ENCODE measurements around the gene NUBPL.
"Not testable (repeated sequence)": the region's sequence is repeated elsewhere in the genome, so short reads cannot be mapped to it uniquely, and the experiment has no call there.

NUBPL gene

DNA sequence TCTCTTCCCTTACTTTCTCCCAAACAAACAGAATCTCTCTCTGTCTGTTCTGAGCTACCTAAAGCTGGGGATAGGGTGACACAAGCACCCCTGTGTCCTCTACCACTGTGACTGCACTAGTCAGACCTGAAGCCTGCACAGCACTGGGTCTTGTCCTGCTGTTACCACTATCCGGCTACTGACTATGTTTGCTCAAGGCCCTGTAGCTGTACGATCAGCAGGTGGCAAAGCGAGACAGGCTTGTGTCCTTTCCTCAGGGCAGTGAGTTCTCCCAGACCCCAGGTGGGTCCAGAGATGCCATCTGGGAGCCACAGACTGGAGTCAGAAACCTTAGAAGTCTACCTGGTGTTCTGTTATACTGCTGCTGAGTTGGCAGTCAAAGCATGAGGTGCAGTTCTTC, 116.4 kb downstream of the NUBPL start:
- no peak for DNase-seq

DNA sequence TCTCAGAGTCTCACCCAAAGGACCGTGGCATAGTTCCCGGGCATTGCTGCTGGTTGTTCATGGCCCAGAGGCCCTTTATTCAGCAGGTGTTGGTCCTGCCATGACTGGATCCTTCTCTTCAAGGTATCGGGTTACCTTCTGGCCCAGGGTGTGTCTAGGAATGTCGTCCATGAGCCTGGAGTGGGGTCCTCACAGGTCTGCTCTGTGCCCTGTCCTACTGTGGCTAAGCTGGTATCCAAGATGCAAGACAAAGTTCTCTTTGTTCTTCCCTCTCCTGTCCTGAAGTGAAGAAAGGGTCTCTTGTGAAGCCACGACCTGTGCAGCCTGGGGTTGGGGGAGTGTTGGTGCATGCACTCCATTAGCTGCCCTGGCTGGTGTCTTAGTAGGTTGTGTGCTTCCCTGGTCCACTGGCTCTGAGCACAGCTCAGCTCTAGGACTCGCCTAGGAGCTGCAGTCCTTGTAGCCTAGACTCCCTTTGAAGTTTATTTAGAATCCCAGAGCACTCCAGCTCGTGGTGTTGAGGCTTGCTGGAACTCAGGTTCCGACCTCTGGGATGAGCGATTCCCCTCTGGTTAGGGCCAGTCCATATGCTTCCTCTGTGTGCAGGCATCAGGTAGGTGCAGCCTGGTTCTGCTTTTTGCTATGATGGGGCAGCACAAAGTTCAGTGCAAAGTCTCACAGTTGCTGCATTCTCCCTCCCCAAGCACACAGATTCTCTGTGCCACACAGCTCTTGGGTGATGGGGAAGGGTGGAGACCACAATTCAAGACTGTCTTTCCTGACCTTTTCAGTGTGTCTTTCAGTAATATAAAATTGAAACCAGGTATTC, 117.4 kb downstream of the NUBPL start:
- DNase-seq: no peak

DNA sequence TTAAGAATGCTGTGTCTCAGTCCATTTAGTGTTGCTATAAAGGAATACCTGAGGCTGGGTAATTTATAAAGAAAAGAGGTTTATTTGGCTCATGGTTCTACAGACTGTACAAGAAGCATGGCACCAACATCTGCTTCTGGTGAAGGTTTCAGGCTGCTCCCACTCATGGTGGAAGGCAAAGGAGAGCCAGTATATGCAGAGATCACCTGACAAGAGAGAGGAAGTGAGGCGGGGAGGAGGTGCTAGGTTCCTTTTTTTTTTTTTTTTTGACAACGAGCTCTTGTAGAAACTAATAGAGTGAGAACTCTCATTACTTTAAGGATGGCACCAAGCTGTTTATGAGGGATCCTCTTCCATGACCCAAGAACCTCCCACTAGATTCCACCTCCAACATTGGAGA, 121.6 kb downstream of the NUBPL start:
- no peak for DNase-seq

DNA sequence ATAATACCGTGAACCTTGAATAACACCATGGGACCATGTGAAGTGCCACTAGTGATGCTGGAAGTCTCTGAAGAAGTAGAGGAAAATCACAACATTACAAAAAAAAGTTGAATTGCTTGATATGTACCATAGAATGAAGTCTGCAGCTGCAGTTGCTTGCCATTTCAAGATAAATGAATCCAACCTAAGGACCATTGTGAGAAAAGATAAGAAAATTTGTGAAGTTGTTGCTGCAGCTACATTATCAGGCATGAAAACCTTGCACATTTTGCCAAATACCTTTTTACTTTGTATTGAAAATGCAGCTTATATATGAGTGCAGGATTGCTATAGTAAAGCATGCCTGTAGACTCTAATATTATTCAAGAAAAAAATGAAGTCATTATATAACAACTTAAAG, 126.5 kb downstream of the NUBPL start:
- no peak for DNase-seq

- no peak for DNase-seq
These were observed 128.9 kb downstream of the NUBPL start for GRCh38 chr14:31690056-31690455.

DNA sequence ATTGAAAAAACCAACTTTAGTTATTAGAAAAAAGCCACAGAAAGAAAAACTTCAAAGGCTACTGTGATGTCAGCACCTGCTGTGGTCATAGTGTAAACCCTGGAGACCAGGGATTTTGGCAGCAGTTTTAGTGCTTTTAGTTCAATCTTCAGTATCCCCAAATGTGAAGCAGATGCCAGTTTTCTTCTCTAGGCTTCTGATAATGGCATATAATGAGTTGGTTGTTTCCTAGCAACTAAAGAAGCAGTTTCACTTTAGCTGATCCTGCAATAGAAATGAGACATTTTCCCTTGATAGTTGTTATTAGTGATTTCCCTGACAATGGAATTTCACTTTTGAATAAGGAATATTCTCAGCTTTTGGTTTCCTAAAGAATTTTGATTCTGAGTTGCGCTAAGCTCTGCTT, 131.2 kb downstream of the NUBPL start:
- no peak for DNase-seq

- DNase-seq: no peak
These were observed 135.2 kb downstream of the NUBPL start for GRCh38 chr14:31696378-31696777.

DNA sequence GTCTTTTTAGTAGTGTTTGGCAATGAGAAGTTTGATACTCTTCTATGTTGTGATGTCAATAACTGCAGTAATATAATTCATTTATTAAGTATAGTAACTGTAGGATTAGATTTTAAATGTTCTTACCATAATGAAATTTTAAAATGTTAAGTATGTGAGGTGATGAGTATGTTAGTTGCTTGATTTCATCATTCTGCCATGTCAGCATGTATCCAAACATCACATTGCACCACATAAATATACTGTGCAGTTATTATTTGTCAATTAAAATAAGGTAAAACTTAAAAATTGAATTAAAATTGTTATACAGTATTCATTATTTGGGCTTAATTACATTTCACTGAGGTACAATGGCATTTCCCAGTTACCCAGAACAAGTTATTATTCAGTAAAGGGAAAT, 138.6 kb downstream of the NUBPL start:
- no peak for DNase-seq

GRCh38 chr14:31700282-31701074, 139.3 kb downstream of the NUBPL start:
- no peak for DNase-seq

DNA sequence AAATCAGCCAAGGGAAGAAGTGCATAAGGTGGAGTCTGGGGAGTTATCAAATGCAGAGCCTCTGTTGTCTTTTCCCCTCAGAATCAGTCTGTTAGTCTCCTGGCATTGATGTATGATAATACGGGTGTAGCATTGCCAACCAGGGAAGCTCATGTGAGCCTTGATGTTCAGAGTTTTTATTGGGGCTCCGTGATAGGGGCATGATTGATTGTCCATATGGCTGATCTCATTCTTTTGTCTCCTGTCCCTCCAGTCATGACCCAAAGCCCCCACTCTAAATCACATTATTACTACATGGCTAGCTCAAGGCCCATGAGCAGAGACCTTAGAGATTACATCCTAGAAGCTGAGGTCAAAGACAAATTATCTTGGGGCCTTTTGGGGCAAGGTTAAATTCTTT, 140.9 kb downstream of the NUBPL start:
- DNase-seq: no peak

DNA sequence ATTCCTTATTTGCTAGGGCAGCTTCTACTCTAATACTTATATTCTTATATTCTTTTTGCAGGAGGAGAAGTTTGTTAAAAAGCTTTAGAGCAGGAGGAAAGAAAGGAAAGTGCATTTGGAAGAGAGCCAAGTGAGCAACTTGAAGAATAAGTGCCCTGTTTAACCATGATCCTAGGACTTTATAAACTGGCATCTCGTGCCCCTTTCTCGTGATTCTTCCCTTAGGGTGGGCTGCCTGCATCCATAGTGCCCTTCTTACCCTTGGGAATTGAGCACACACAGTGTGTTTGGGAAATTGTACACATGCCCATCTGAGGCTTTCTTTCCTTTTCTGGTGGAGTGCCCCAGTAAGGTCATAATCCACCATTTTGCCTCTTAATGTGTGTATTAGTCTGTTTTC, 141.9 kb downstream of the NUBPL start:
- no peak for DNase-seq

DNA sequence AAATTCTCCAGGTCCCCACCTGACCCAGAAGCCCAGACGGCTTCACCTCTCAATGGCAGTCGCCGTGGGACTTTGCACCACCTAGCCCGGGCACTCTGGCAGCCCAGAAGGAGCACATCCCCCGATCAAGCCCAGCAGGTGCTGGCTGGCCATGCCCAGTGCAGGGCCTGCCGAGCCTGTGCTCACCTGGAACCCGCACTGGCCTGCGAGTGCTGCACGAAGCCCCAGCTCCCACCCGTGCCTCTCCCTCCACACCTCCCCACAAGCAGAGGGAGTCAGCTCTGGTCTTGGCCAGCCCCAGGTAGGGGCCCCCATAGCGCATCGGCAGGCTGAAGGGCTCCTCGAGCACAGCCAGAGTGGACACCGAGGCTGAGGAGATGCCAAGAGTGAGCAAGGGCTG, 144.5 kb downstream of the NUBPL start:
- DNase-seq: no peak

DNA sequence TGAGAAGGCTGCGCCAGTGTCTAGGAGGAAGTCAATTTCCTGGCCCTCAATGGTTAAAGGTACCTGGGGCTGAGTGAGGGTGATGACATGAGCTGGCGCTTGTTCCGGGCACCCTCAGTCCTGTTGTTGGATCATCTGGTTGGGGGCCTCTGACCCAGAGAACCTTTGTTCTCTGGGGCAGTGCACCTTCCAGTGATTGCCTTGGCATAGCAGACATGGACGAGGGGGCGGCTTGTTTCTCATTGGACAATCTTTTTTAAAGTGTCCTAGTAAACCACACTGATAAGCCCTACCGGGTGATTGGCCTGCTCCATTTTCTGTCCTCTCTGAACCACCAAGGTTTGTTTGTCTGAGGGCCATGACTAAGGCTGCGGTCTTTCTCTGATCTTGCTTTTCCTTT, 147.5 kb downstream of the NUBPL start:
- not testable (repeated sequence) for DNase-seq

- no peak for DNase-seq
These were observed 151.3 kb downstream of the NUBPL start for GRCh38 chr14:31712244-31713127.

GRCh38 chr14:31716208-31716607, 155.0 kb downstream of the NUBPL start:
- no peak for DNase-seq

DNA sequence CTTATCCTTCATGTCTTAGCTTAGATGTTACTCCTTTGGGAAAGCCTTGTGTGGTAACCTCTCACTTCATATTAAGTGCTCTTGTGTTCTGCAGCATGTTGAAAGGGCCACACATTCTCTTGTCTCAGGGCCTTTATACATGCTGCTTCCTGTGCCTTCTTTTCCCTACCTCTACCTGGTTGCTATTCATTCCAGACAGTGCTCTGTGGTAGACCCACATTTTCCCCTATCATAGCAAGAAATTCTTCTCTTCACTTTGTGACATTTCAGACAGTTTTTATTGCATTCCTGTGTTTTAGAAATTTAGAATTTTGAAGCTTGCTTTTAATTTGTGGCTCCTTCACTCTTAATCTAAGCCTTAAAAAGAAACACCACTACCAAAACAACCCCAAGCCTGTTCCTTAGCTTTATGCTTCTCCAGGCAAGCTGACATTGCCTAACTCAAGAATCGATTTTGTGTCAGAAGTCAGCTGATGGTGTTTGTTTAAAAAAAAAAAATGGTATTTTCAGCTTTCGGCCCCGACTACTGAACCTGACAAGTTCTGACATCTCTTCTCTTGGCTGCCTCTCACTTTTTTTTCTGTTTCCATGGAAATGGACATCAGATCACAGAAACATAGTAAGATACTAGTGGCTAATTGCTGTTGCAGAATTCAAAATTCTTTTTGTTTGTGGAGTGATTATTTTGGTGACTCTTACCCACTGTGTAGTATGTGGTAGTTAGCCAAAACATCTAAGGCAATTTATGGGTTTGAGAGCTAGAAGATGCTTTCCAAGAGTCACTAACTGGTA, 156.3 kb downstream of the NUBPL start:
- no peak for DNase-seq

GRCh38 chr14:31718585-31718984, 157.4 kb downstream of the NUBPL start:
- no peak for DNase-seq

GRCh38 chr14:31718985-31719384, 157.8 kb downstream of the NUBPL start:
- no peak for DNase-seq

DNA sequence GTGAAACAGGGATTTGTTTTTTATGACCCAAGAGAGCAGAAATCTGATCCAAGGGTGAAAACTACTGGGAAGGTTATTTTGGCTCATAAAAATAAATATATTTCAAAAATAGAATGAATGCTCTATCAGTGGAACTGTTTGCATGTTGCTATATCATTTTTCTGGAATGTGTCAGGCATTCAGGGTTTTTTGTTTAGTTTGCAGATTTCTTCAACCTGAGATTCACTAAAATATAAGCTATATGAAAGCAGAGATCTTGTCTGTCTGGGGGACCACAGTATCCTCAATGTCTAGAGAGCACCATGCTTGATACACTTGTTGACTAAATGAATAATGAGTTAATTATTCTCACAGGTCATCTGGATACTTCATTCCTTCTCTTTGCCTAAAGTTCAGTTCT, 165.1 kb downstream of the NUBPL start:
- DNase-seq: no peak

DNA sequence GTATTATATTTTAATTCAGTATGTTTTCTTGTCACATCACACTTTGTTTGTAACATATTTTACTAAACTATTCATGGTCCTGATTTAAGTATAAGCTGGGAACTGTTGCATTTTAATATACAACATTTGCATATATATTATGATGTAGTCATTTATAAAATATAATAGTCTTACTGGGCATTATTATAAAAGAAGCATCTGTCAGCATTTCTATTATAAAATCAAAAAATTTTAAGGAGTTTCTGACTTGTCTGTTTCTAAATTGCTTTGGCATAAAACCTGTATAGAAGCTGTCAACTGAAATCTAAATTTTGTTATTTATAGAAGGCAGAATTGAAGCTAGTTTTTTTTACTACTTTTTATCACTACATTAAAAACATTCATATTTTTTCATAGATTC, 166.6 kb downstream of the NUBPL start:
- DNase-seq: no peak

GRCh38 chr14:31740688-31741087, 179.5 kb downstream of the NUBPL start:
- DNase-seq: no peak

- DNase-seq: no peak
These were observed 184.5 kb downstream of the NUBPL start for GRCh38 chr14:31745741-31746140.

Data from T-helper 1 cell (primary cell).